DND-41 (cell line): Measurements from ENCODE around the gene TNF.

Source experiments
- ATAC-seq: fragments of 200-7000 bp; cut with Tn5 transposase; 3 replicates; pipeline ENCODE4 v1.9.1; 2021; ENCODE audit warnings: low read depth; ENCODE audit not compliant: insufficient read depth
- DNase-seq: peaks from one replicate; pipeline ENCODE4 v3.0.0-alpha.2; 2020
- H2AFZ ChIP-seq: 2 replicates; pipeline ENCODE4 v1.6.0; 2012; ENCODE audit warnings: low read depth, low read length
- H3K27ac ChIP-seq: 2 replicates; pipeline ENCODE4 v1.5.1; 2012; ENCODE audit warnings: low read length, inconsistent platforms
- H3K27me3 ChIP-seq: fragments of 200-600 bp; sonication (generic); 2 replicates; pipeline ENCODE4 v1.6.0; 2012; ENCODE audit warnings: low read length, mild to moderate bottlenecking, inconsistent platforms; ENCODE audit not compliant: insufficient read depth, poor library complexity
- H3K36me3 ChIP-seq: 2 replicates; pipeline ENCODE4 v1.5.1; 2012; ENCODE audit warnings: low read length, inconsistent platforms; ENCODE audit not compliant: insufficient read depth
- H3K4me1 ChIP-seq: 2 replicates; pipeline ENCODE4 v1.5.1; 2012; ENCODE audit warnings: mild to moderate bottlenecking, low read length; ENCODE audit not compliant: insufficient read depth
- H3K4me2 ChIP-seq: 2 replicates; pipeline ENCODE4 v1.6.0; 2012; ENCODE audit warnings: mild to moderate bottlenecking, moderate library complexity, low read length, inconsistent platforms; ENCODE audit not compliant: insufficient read depth
- H3K4me3 ChIP-seq, 2 experiments: fragments of 200-600 bp in 1 of 2; shearing (Covaris generic) in 1 of 2; 2 replicates each; pipeline ENCODE4 v1.5.1; 2012 to 2016; ENCODE audit warnings: inconsistent platforms in 2 of 2, low read length in 2 of 2, mild to moderate bottlenecking in 2 of 2, low read depth in 1 of 2, moderate library complexity in 1 of 2
- H3K79me2 ChIP-seq: 2 replicates; pipeline ENCODE4 v1.6.0; 2012; ENCODE audit warnings: low read length, inconsistent platforms; ENCODE audit not compliant: insufficient read depth
- H3K9ac ChIP-seq: 2 replicates; pipeline ENCODE4 v1.6.0; 2012; ENCODE audit warnings: low read depth, mild to moderate bottlenecking, inconsistent platforms, low read length, moderate library complexity
- H3K9me3 ChIP-seq: 2 replicates; pipeline ENCODE4 v1.5.1; 2012; ENCODE audit warnings: low read length, moderate library complexity, mild to moderate bottlenecking, inconsistent platforms; ENCODE audit not compliant: insufficient read depth, severe bottlenecking
- H4K20me1 ChIP-seq: 2 replicates; pipeline ENCODE4 v1.6.0; 2012; ENCODE audit warnings: low read length; ENCODE audit not compliant: insufficient read depth
- CTCF ChIP-seq: IDR thresholded peaks from 2 replicates; pipeline ENCODE4 v1.5.1; 2012; ENCODE audit warnings: borderline replicate concordance, low read length, moderate library complexity, mild to moderate bottlenecking; ENCODE audit not compliant: poor library complexity, severe bottlenecking; ENCODE audit errors: extremely low read depth
- EZH2 ChIP-seq: IDR thresholded peaks from 3 replicates; pipeline ENCODE4 v1.6.1; 2012; ENCODE audit warnings: borderline replicate concordance, low read depth, mild to moderate bottlenecking, moderate library complexity, low read length, inconsistent platforms; ENCODE audit not compliant: severe bottlenecking

Gene TNF

DNA sequence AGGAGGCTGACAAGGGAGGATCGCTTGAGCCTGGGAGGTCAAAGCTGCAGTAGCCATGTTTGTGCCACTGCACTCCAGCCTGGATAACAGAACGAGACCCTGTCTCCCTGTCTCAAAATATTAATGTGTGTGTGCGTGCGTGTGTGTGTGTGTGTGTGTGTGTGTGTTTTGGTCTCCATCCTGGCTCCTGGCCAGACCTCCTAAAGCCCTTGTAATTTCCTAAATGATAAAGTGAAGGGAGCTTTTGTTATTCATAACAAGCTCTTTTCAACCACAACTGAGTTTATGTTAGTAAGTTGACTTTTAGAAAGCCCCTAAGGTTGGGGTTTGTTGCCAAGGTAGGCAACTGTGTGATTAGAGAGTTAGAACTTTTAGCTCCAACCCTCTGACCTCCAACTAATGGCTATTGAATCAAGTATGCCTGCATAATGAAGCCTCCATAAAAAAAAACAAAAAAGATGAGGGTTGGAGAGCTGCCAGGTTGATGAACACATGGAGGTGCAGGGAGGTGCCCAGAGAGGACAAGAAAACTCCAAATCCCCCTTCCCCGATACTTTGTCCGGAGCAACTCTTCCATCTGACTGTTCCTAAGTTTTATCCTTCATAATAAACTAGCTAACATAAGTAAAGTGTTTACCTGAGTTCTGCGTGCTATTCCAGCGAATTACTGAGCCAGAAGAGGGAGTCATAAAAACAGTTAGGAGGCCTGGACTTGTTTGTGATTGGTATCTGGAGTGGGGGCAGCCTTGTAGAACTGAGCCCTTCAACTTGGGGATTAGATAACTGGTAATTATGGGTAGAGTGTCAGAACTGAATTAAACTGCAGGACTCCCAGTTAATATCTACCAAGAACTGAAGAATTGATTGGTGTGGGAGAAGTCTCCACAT is 34.4 kb downstream of the TNF start:
- H3K4me1 ChIP-seq = peaks cover 7% of the 10 kb centered on the region
- H2AFZ ChIP-seq = no peak overlapping the region
- H4K20me1 ChIP-seq = no peaks in the 10 kb centered on the region
- TF ChIP-seq EZH2 (no peak), CTCF (no peak)
- H3K36me3 ChIP-seq = no peaks in the 10 kb centered on the region
- H3K27me3 ChIP-seq = no peaks in the 10 kb centered on the region
- ATAC-seq = no peak
- no peak overlapping the region for H3K4me3 ChIP-seq
- H3K27ac ChIP-seq = no peak overlapping the region
- no peaks in the 10 kb centered on the region for H3K9me3 ChIP-seq
- no peak overlapping the region for H3K4me2 ChIP-seq
- no peak for DNase-seq
- no peak overlapping the region for H3K9ac ChIP-seq
- no peaks in the 10 kb centered on the region for H3K79me2 ChIP-seq

GRCh38 chr6:31610968-31611367 is 35.6 kb downstream of the TNF start:
- DNase-seq (no peak), ATAC-seq (no peak)
- no peaks in the 10 kb centered on the region for H3K9me3 ChIP-seq
- no peak overlapping the region for H3K4me3 ChIP-seq
- H3K27ac ChIP-seq = no peak overlapping the region
- peaks cover 7% of the 10 kb centered on the region for H3K79me2 ChIP-seq
- H3K9ac ChIP-seq = no peak overlapping the region
- H3K4me1 ChIP-seq = peaks cover 19% of the 10 kb centered on the region
- H4K20me1 ChIP-seq = no peaks in the 10 kb centered on the region
- TF ChIP-seq CTCF (no peak), EZH2 (no peak)
- no peak overlapping the region for H2AFZ ChIP-seq
- H3K27me3 ChIP-seq = no peaks in the 10 kb centered on the region
- no peaks in the 10 kb centered on the region for H3K36me3 ChIP-seq
- no peak overlapping the region for H3K4me2 ChIP-seq

DNA sequence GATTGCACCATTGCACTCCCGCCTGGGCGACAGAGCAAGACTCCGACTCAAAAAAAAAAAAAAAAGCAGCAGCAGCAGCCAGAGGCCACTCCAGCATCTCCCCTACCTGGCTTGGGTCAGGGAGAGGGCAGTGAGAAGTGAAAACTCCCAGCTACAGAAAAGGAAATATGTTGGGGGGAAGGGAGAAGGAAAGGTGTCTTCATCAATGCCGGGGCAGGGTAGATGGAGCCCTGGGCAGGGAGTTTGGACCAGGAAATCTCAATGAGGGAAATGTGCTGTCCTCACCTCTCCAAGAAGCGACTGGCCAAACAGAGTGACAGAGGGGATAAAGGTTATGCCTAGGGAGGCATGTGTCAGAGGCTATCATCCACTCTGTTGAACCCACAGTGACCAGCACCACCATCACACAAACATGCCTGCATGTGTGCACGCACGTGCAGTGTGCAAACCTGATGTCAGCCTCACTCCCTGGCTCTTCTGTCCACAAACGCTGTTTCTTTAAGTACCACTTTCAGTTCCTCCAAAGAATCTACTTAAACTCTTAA is 38.8 kb downstream of the TNF start:
- no peaks in the 10 kb centered on the region for H3K9me3 ChIP-seq
- no peak for DNase-seq
- H3K9ac ChIP-seq = no peak overlapping the region
- H3K4me1 ChIP-seq = peaks cover 34% of the 10 kb centered on the region
- H4K20me1 ChIP-seq = no peaks in the 10 kb centered on the region
- no peak overlapping the region for H3K27ac ChIP-seq
- H3K27me3 ChIP-seq = no peaks in the 10 kb centered on the region
- peaks cover 15% of the 10 kb centered on the region for H3K79me2 ChIP-seq
- no peak overlapping the region for H2AFZ ChIP-seq
- no peak for ATAC-seq
- H3K4me3 ChIP-seq = no peak overlapping the region
- TF ChIP-seq CTCF (no peak), EZH2 (no peak)
- no peaks in the 10 kb centered on the region for H3K36me3 ChIP-seq
- H3K4me2 ChIP-seq = no peak overlapping the region
